Gastrocnemius medialis (tissue), 4 donors: ENCODE results near the gene NME4.

Experiments
- POLR2A ChIP-seq, 2 donors: fragments of 450-650 bp; IDR thresholded peaks; one replicate each; pipeline ENCODE4 v1.6.1; 2017; ENCODE audit warnings: antibody characterized with exemption in 2 of 2, mild to moderate bottlenecking in 2 of 2, moderate library complexity in 2 of 2
- TF ChIP-seq, protein P1 (sequence below), 5 experiments: fragments of 450-650 bp in 3 of 5; fragments of 200-600 bp in 2 of 5; sonication (generic) in 2 of 5; IDR thresholded peaks in 4 of 5; conservative IDR thresholded peaks in 1 of 5; 1 replicate in 4 of 5; 2 replicates in 1 of 5; pipeline ENCODE4 v1.5.1; 2016 to 2019; ENCODE audit warnings: antibody characterized with exemption in 5 of 5, mild to moderate bottlenecking in 3 of 5, moderate library complexity in 3 of 5

GRCh38 chr16:380762-381011 is 16.3 kb upstream of the NME4 start:
- TF ChIP-seq, protein P1, sequence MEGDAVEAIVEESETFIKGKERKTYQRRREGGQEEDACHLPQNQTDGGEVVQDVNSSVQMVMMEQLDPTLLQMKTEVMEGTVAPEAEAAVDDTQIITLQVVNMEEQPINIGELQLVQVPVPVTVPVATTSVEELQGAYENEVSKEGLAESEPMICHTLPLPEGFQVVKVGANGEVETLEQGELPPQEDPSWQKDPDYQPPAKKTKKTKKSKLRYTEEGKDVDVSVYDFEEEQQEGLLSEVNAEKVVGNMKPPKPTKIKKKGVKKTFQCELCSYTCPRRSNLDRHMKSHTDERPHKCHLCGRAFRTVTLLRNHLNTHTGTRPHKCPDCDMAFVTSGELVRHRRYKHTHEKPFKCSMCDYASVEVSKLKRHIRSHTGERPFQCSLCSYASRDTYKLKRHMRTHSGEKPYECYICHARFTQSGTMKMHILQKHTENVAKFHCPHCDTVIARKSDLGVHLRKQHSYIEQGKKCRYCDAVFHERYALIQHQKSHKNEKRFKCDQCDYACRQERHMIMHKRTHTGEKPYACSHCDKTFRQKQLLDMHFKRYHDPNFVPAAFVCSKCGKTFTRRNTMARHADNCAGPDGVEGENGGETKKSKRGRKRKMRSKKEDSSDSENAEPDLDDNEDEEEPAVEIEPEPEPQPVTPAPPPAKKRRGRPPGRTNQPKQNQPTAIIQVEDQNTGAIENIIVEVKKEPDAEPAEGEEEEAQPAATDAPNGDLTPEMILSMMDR (IDR thresholded peaks at IDR 0.05 in 4 of 5, conservative IDR thresholded peaks at IDR 0.05 in 1 of 5), result no peak
- no peak for TF ChIP-seq POLR2A (IDR thresholded peaks at IDR 0.05)
